IMR-90 (cell line): ENCODE data around the gene VWA5A. TPM values are rescaled to one million over a fixed set of nuclear protein-coding genes. Genes with fewer than 3 reads are reported as not detected.

ENCODE experiments used
- ATAC-seq: fragments of 200-7000 bp; cut with Tn5 transposase; 2 replicates; pipeline ENCODE4 v1.9.1; 2020; ENCODE audit warnings: low read depth, mild to moderate bottlenecking, moderate library complexity
- BruUV-seq: library from RNA; stranded (reverse); fragments of 400-500 nt; replicated peaks from 2 replicates; lab custom pipeline; 2021; lab: Mats Ljungman, UMichigan
- CTCF ChIA-PET: fragments of 300-600 bp; formaldehyde crosslinking; extraction: SDS; loops from one replicate; lab custom pipeline; 2021; ENCODE audit warnings: antibody characterized with exemption; lab: Yijun Ruan, JAX
- POLR2A ChIA-PET: fragments of 300-600 bp; sonication (Branson Sonifier 250); formaldehyde crosslinking; loops from one replicate; lab custom pipeline; 2022; ENCODE audit warnings: antibody characterized with exemption; ENCODE audit not compliant: unreplicated experiment; lab: Charles Lee
- DNase-seq: peaks from one replicate; pipeline ENCODE4 v3.0.0; 2013
- H2AFZ ChIP-seq: replicated peaks from 2 replicates; pipeline ENCODE3; 2013; ENCODE audit warnings: low read length, mild to moderate bottlenecking; ENCODE audit not compliant: poor library complexity
- H2AK5ac ChIP-seq: 2 replicates; pipeline ENCODE4 v1.6.1; 2013; ENCODE audit warnings: low read depth, low read length, inconsistent platforms
- H2AK9ac ChIP-seq: replicated peaks from 2 replicates; pipeline ENCODE3; 2013; ENCODE audit warnings: mild to moderate bottlenecking, low read depth, low read length, moderate library complexity; ENCODE audit not compliant: poor library complexity
- H2BK120ac ChIP-seq: 2 replicates; pipeline ENCODE4 v1.6.1; 2013; ENCODE audit warnings: low read depth, low read length, inconsistent platforms
- H2BK15ac ChIP-seq: 3 replicates; pipeline ENCODE4 v1.6.1; 2013; ENCODE audit warnings: low read depth, low read length, inconsistent platforms
- H2BK20ac ChIP-seq: 2 replicates; pipeline ENCODE4 v1.6.1; 2013; ENCODE audit warnings: low read depth, mild to moderate bottlenecking, inconsistent platforms, low read length, moderate library complexity
- H2BK5ac ChIP-seq: 2 replicates; pipeline ENCODE4 v1.6.1; 2013; ENCODE audit warnings: mild to moderate bottlenecking, low read depth, low read length, inconsistent platforms; ENCODE audit not compliant: poor library complexity, severe bottlenecking
- H3K14ac ChIP-seq: replicated peaks from 2 replicates; pipeline ENCODE4 v1.6.1; 2013; ENCODE audit warnings: low read depth, low read length, inconsistent platforms
- H3K18ac ChIP-seq: 2 replicates; pipeline ENCODE4 v1.6.1; 2013; ENCODE audit warnings: low read depth, low read length, control low read depth
- H3K23ac ChIP-seq: 2 replicates; pipeline ENCODE4 v1.6.1; 2013; ENCODE audit warnings: low read depth, low read length, inconsistent platforms
- H3K27ac ChIP-seq: 2 replicates; pipeline ENCODE4 v1.5.1; 2013; ENCODE audit warnings: mild to moderate bottlenecking, control low read depth, low read length; ENCODE audit not compliant: insufficient read depth
- H3K27me3 ChIP-seq: 2 replicates; pipeline ENCODE4 v1.6.1; 2013; ENCODE audit warnings: low read length; ENCODE audit not compliant: control insufficient read depth, insufficient read depth
- H3K36me3 ChIP-seq: 2 replicates; pipeline ENCODE4 v1.6.1; 2013; ENCODE audit warnings: low read length, mixed read lengths; ENCODE audit not compliant: control insufficient read depth, insufficient read depth
- H3K4ac ChIP-seq: 2 replicates; pipeline ENCODE4 v1.6.1; 2013; ENCODE audit warnings: low read depth, low read length, inconsistent platforms
- H3K4me1 ChIP-seq: 2 replicates; pipeline ENCODE4 v1.6.1; 2013; ENCODE audit warnings: low read length, mixed read lengths; ENCODE audit not compliant: control insufficient read depth, insufficient read depth
- H3K4me2 ChIP-seq: 2 replicates; pipeline ENCODE4 v1.6.1; 2013; ENCODE audit warnings: low read depth, mild to moderate bottlenecking, control low read depth, low read length, moderate library complexity
- H3K4me3 ChIP-seq: 2 replicates; pipeline ENCODE4 v1.5.1; 2013; ENCODE audit warnings: low read depth, mild to moderate bottlenecking, control low read depth, low read length, moderate library complexity; ENCODE audit not compliant: insufficient read depth
- H3K56ac ChIP-seq: 2 replicates; pipeline ENCODE4 v1.6.1; 2013; ENCODE audit warnings: low read length, inconsistent platforms; ENCODE audit not compliant: insufficient read depth; ENCODE audit errors: extremely low read depth
- H3K79me1 ChIP-seq, 2 experiments: 2 replicates each; pipeline ENCODE4 v1.6.1; 2013; ENCODE audit warnings: low read length in 2 of 2, inconsistent platforms in 1 of 2, low read depth in 1 of 2
- H3K9ac ChIP-seq: 2 replicates; pipeline ENCODE4 v1.6.1; 2013; ENCODE audit warnings: low read depth, low read length, control low read depth
- H3K9me1 ChIP-seq: 2 replicates; pipeline ENCODE4 v1.6.1; 2013; ENCODE audit warnings: low read length, inconsistent platforms; ENCODE audit not compliant: insufficient read depth
- H3K9me3 ChIP-seq: 2 replicates; pipeline ENCODE4 v1.6.1; 2013; ENCODE audit warnings: low read length; ENCODE audit not compliant: control insufficient read depth, insufficient read depth
- H4K20me1 ChIP-seq: 2 replicates; pipeline ENCODE4 v1.6.1; 2013; ENCODE audit warnings: low read length, inconsistent platforms; ENCODE audit not compliant: insufficient read depth
- H4K5ac ChIP-seq: 2 replicates; pipeline ENCODE4 v1.6.1; 2013; ENCODE audit warnings: mild to moderate bottlenecking, low read depth, low read length, control low read depth
- H4K8ac ChIP-seq, 2 experiments: 2 replicates each; pipeline ENCODE4 v1.6.1; 2013; ENCODE audit warnings: low read depth in 2 of 2, low read length in 2 of 2, control low read depth in 1 of 2, inconsistent platforms in 1 of 2
- H4K91ac ChIP-seq: 2 replicates; pipeline ENCODE4 v1.6.1; 2013; ENCODE audit warnings: low read depth, low read length, inconsistent platforms; ENCODE audit not compliant: insufficient read depth
- BHLHE40 ChIP-seq: fragments of 150-350 bp; IDR thresholded peaks from 2 replicates; pipeline ENCODE4 v1.6.1; 2016; ENCODE audit warnings: mild to moderate bottlenecking, low read depth, low read length
- CEBPB ChIP-seq: IDR thresholded peaks from 2 replicates; pipeline ENCODE4 v1.6.1; 2012; ENCODE audit warnings: low read depth, low read length, improper control_type of control experiment
- CHD1 ChIP-seq: IDR thresholded peaks from 2 replicates; pipeline ENCODE4 v1.6.1; 2012; ENCODE audit warnings: low read depth, low read length, improper control_type of control experiment
- CTCF ChIP-seq: conservative IDR thresholded peaks from 2 replicates; pipeline ENCODE4 v1.5.1; 2012; ENCODE audit warnings: mild to moderate bottlenecking, low read depth, low read length, improper control_type of control experiment
- ELK1 ChIP-seq: fragments of 150-350 bp; IDR thresholded peaks from 2 replicates; pipeline ENCODE4 v1.6.1; 2016; ENCODE audit warnings: low read depth, mild to moderate bottlenecking, low read length, moderate library complexity, borderline replicate concordance
- FOS ChIP-seq: fragments of 150-350 bp; IDR thresholded peaks from 2 replicates; pipeline ENCODE4 v1.6.1; 2016; ENCODE audit warnings: low read depth, low read length
- MAFK ChIP-seq: IDR thresholded peaks from 2 replicates; pipeline ENCODE4 v1.6.1; 2012; ENCODE audit warnings: low read depth, low read length, improper control_type of control experiment
- MAZ ChIP-seq: IDR thresholded peaks from 2 replicates; pipeline ENCODE4 v1.6.1; 2012; ENCODE audit warnings: low read depth, mild to moderate bottlenecking, low read length, improper control_type of control experiment, moderate library complexity, borderline replicate concordance
- NFE2L2 ChIP-seq: fragments of 150-350 bp; IDR thresholded peaks from 2 replicates; pipeline ENCODE4 v1.6.1; 2016; ENCODE audit warnings: low read depth, mild to moderate bottlenecking, low read length
- POLR2A ChIP-seq: IDR thresholded peaks from 2 replicates; pipeline ENCODE4 v1.6.1; 2012; ENCODE audit warnings: mild to moderate bottlenecking, low read depth, low read length
- RAD21 ChIP-seq: IDR thresholded peaks from 2 replicates; pipeline ENCODE4 v1.6.1; 2012; ENCODE audit warnings: low read length, improper control_type of control experiment
- RCOR1 ChIP-seq: IDR thresholded peaks from 2 replicates; pipeline ENCODE4 v1.6.1; 2012; ENCODE audit warnings: mild to moderate bottlenecking, low read length, improper control_type of control experiment; ENCODE audit not compliant: insufficient replicate concordance
- RFX5 ChIP-seq: IDR thresholded peaks from 2 replicates; pipeline ENCODE4 v1.8.0; 2012; ENCODE audit warnings: low read depth, mild to moderate bottlenecking, low read length, moderate library complexity
- SMC3 ChIP-seq: fragments of 150-350 bp; IDR thresholded peaks from 2 replicates; pipeline ENCODE4 v1.6.1; 2016; ENCODE audit warnings: low read depth, mild to moderate bottlenecking, antibody characterized with exemption, low read length, moderate library complexity
- USF2 ChIP-seq: fragments of 150-350 bp; IDR thresholded peaks from 2 replicates; pipeline ENCODE4 v1.6.1; 2017; ENCODE audit warnings: mild to moderate bottlenecking, antibody characterized with exemption, low read length, low read depth
- WGBS, 2 experiments: methylation state at CpG; one replicate each; pipeline versions ENCODE4 v1.1.5 to v1.1.7; 2013; ENCODE audit warnings: missing lambda C conversion rate in 2 of 2; ENCODE audit not compliant: insufficient read length in 1 of 2; ENCODE audit errors: extremely low coverage in 2 of 2; 5-methylcytosine and 5-hydroxymethylcytosine counted together
- dilution Hi-C: fragments of 300-500 bp; cut with HindIII; formaldehyde crosslinking; loops from one replicate; pipeline ENCODE4 v1.14.3; 2018; ENCODE audit warnings: low sequenced_read_pairs; ENCODE audit not compliant: unreplicated experiment
- in situ Hi-C: fragments of 300-500 bp; cut with MboI; formaldehyde crosslinking; loops from 3 replicates; pipeline ENCODE4 v1.14.3; 2019; ENCODE audit warnings: low sequenced_read_pairs, inconsistent platforms, mixed read lengths
- intact Hi-C: fragments of 100-400 bp; cut with micrococcal nuclease; formaldehyde crosslinking; loops from 2 replicates; pipeline ENCODE4 v1.10.0; 2022
- polyA plus RNA-seq, 3 experiments: library from polyadenylated mRNA; depleted of rRNA; stranded (reverse); fragments of >200 nt; gene quantifications; 2 replicates each; pipeline ENCODE4 v1.2.3, GENCODE V29; 2012; ENCODE audit warnings: low replicate concordance in 1 of 3
- total RNA-seq: library from RNA; depleted of rRNA; stranded (reverse); fragments of >200 nt; gene quantifications from 2 replicates; pipeline ENCODE4 v1.2.3, GENCODE V29; 2012

Gene VWA5A
- total and polyA plus RNA-seq, 2 of the 4 experiments (the other 2 are of a cell fraction), result 5.6 to 6.8 TPM

GRCh38 chr11:124085997-124086846 lies 29.0 kb upstream of the VWA5A start:
- no peak overlapping the region for H3K14ac ChIP-seq
- no peaks in the 10 kb centered on the region for H4K20me1 ChIP-seq
- no peak overlapping the region for H2BK5ac ChIP-seq
- no peak overlapping the region for H2BK20ac ChIP-seq
- no peaks in the 10 kb centered on the region for H3K9me3 ChIP-seq
- BruUV-seq, result no TSS peak
- no peaks in the 10 kb centered on the region for H3K36me3 ChIP-seq
- no peak overlapping the region for H3K9ac ChIP-seq
- in situ Hi-C loops, result no loop called here
- no peak overlapping the region for H2BK120ac ChIP-seq
- no peak overlapping the region for H3K56ac ChIP-seq
- no peak overlapping the region for H4K8ac ChIP-seq
- no peak overlapping the region for H3K23ac ChIP-seq
- no peaks in the 10 kb centered on the region for H3K9me1 ChIP-seq
- no peak overlapping the region for H2BK15ac ChIP-seq
- no peaks in the 10 kb centered on the region; the same call in 1 of the 2 replicates for H3K4me1 ChIP-seq
- no peak overlapping the region for H2AK9ac ChIP-seq
- no peak overlapping the region for H3K4me3 ChIP-seq
- H3K27me3 ChIP-seq, result peaks cover 9% of the 10 kb centered on the region
- CTCF ChIA-PET, result no interaction called here
- H4K91ac ChIP-seq, result no peak overlapping the region
- no peaks in the 10 kb centered on the region for H3K79me1 ChIP-seq
- no peak overlapping the region for H3K27ac ChIP-seq
- WGBS, 2 experiments, result 33% methylated on average over 4 of the region's 10 CpGs; no CpG with 5 or more reads in 1 of the 2 experiments
- H2AFZ ChIP-seq, result no peak overlapping the region
- dilution Hi-C loops, result no loop called here
- ATAC-seq (no peak), DNase-seq (no peak)
- H4K5ac ChIP-seq, result no peak overlapping the region
- H2AK5ac ChIP-seq, result no peak overlapping the region
- H3K4me2 ChIP-seq, result no peak overlapping the region
- H3K4ac ChIP-seq, result no peak overlapping the region
- intact Hi-C loops, result no loop called here
- no peak overlapping the region for H3K18ac ChIP-seq
- POLR2A ChIA-PET, result interaction anchor here (0.5 kb wide), 1 partner anchor 14 kb away, joined by 4 read pairs; no protein-coding TSS in a partner anchor
- no peak for TF ChIP-seq RFX5
- TF ChIP-seq ELK1, result no peak
- no peak for TF ChIP-seq NFE2L2
- no peak for TF ChIP-seq RCOR1
- TF ChIP-seq USF2, result no peak
- TF ChIP-seq CTCF, result no peak
- no peak for TF ChIP-seq FOS
- no peak for TF ChIP-seq BHLHE40
- TF ChIP-seq MAFK, result no peak
- TF ChIP-seq SMC3, result no peak
- no peak for TF ChIP-seq CEBPB
- no peak for TF ChIP-seq RAD21
- TF ChIP-seq POLR2A, result no peak
- TF ChIP-seq MAZ, result no peak
- no peak for TF ChIP-seq CHD1
